Pancreas (tissue), 10 donors: Measurements from ENCODE around the gene AXDND1. TPM values are rescaled to one million over a fixed set of nuclear protein-coding genes. Genes with fewer than 3 reads are reported as not detected.
A peak's percentile ranks its signal among the peaks of the same experiment; 100 is the strongest.

Experiments used
- ATAC-seq, 4 donors: fragments of 200-7000 bp; cut with Tn5 transposase; one replicate each; pipeline versions ENCODE4 v1.8.0 to v1.9.1; 2020; ENCODE audit warnings: mild to moderate bottlenecking in 4 of 4, moderate library complexity in 4 of 4
- DNase-seq, 6 donors: peaks; one replicate each; pipeline ENCODE4 v3.0.0-alpha.2; 2020
- FAIRE-seq: peaks from 2 replicates; lab custom pipeline; 2012; peaks lifted over from hg19 to GRCh38; lab: Jason Lieb, UNC
- H3K27ac ChIP-seq, 4 donors: fragments of 200-600 bp; sonication (generic); 1 replicate in 3 of 4; 2 replicates in 1 of 4; pipeline versions ENCODE4 v1.5.0 to v1.8.0; 2020
- H3K27me3 ChIP-seq, 4 donors: fragments of 200-600 bp; one replicate each; pipeline ENCODE4 v1.8.0; 2021
- H3K36me3 ChIP-seq, 3 donors: fragments of 200-600 bp; sonication (generic) in 1 of 3; one replicate each; pipeline versions ENCODE4 v1.5.0 to v1.8.0; 2020 to 2021
- H3K4me1 ChIP-seq, 3 donors: fragments of 200-600 bp; one replicate each; pipeline ENCODE4 v1.8.0; 2021
- H3K4me3 ChIP-seq, 4 donors: fragments of 200-600 bp; sonication (generic) in 2 of 4; one replicate each; pipeline versions ENCODE4 v1.5.0 to v1.8.0; 2020 to 2021
- H3K9me3 ChIP-seq, 4 donors: fragments of 200-600 bp; one replicate each; pipeline ENCODE4 v1.8.0; 2021
- CTCF ChIP-seq, 4 donors: fragments of 200-600 bp; sonication (generic) in 3 of 4; IDR thresholded peaks; one replicate each; pipeline versions ENCODE4 v1.5.0 to v1.8.0; 2021; ENCODE audit warnings: antibody characterized with exemption in 4 of 4
- WGBS, 2 donors: extraction: QIAGEN DNeasy Blood & Tissue Kit; methylation state at CpG; one replicate each; pipeline ENCODE4 v1.1.7; 2013; 5-methylcytosine and 5-hydroxymethylcytosine counted together
- intact Hi-C, 3 donors: fragments of 100-400 bp; cut with DNase I; formaldehyde crosslinking; loops; one replicate each; pipeline versions ENCODE4 v1.11.1 to v1.14.2; 2022
- polyA plus RNA-seq, 2 donors: library from polyadenylated mRNA; stranded (reverse); fragments of 200-250 nt; gene quantifications; one replicate each; pipeline ENCODE4 v1.2.3, GENCODE V29; 2013
- total RNA-seq, 6 donors: library from RNA; stranded (reverse); fragmentation: NEBNext Ultra II Directional in 4 of 6; extraction: Animal tissue kit (Norgen Biotek cat#: 25700) in 4 of 6; gene quantifications; one replicate each; pipeline versions ENCODE4 v1.2.1 to v1.2.4, GENCODE V29; 2021 to 2023
- donor health status: healthy with polysubstance abuse.
- donor health status: DM: no; HTN: no; CAD: no; lungs with moderate emphysema.
- donor health status: DM: no; HTN: no; CAD: no.
- donor health status: control.
- donor health status: control.
- donor health status: Bipolar disorder and iron deficiency.
- donor health status: DM: yes; HTN: yes; CAD: no.
- donor health status: DM: no; HTN: no; CAD: no.
- donor health status: DM: no; HTN: no; CAD: no.
- donor health status: DM: yes; HTN: yes; CAD: no.

AXDND1 gene
- total and polyA plus RNA-seq, 8 donors = 0.09 to 0.45 (median 0.34) TPM; not detected in 2

- no peak for FAIRE-seq
- DNase-seq = no peak
Measured at GRCh38 chr1:179366093-179366800, 476 bp downstream of the AXDND1 start.

GRCh38 chr1:179369751-179370341, 4.1 kb downstream of the AXDND1 start:
- DNase-seq (peak in 1 of 6 donors; percentile 49), ATAC-seq (peak; percentile 29 to 65 (median 56)), FAIRE-seq (peak; percentile 84)
- Histone ChIP-seq H3K4me3 (no peak overlapping the region), H3K27ac (no peak overlapping the region), H3K27me3 (no peaks in the 10 kb centered on the region), H3K4me1 (peaks cover 0 to 3% (median 0%) of the 10 kb centered on the region in 3 donors), H3K36me3 (no peaks in the 10 kb centered on the region), H3K9me3 (no peaks in the 10 kb centered on the region)
- WGBS, 2 donors = 1 to 2% methylated on average over 4 of the region's 4 CpGs
- peak; percentile 37 to 75 (median 64) for TF ChIP-seq CTCF (IDR thresholded peaks at IDR 0.05)
- intact Hi-C loops = loop anchor here in 2 of 3 donors (5.0 to 10.0 kb wide), 4 partner anchors 75 to 288 kb away; partner anchors contain the start of genes SOAT1 (in 1 of the 2) and TOR3A (in 1 of the 2)

More at GRCh38 chr1:179366093-179366800, 476 bp downstream of the AXDND1 start:
- WGBS, 2 donors = 1 to 3% methylated on average over 27 to 28 of the region's 28 CpGs
- no peaks in the 10 kb centered on the region for H3K27me3 ChIP-seq
- peak overlapping the region; percentile 43 to 71 (median 66) for H3K4me3 ChIP-seq
- intact Hi-C loops = loop anchor here in 1 of 3 donors (10.0 kb wide), 1 partner anchor 71 kb away; the partner anchor contains the start of gene SOAT1
- H3K9me3 ChIP-seq = no peaks in the 10 kb centered on the region
- H3K36me3 ChIP-seq = no peaks in the 10 kb centered on the region
- ATAC-seq = peak; percentile 19 to 48 (median 42)
- peaks cover 0 to 3% (median 0%) of the 10 kb centered on the region in 3 donors for H3K4me1 ChIP-seq
- peak overlapping the region; percentile 64 to 94 (median 80) for H3K27ac ChIP-seq
- TF ChIP-seq CTCF (IDR thresholded peaks at IDR 0.05) = peak in 1 of 4 donors; percentile 3

DNA sequence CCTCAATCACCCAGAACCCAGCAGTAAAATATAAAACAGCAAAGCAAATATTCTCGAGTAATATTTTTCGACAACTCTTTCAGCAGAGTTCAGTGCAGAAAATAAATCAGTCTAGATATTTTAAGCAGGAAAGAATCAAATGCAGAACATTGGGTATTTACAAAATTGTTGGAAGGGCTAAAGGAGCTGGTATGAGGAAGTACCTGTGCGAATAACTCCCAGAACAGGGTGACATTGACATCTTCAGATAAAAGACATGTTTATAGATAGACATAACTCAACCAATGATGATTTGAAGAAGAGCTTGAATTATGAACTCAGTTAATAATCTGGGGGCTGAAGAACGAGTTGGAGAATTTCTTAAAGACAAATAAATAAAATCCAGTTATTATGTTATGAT, 6.4 kb downstream of the AXDND1 start:
- no peak for FAIRE-seq

DNA sequence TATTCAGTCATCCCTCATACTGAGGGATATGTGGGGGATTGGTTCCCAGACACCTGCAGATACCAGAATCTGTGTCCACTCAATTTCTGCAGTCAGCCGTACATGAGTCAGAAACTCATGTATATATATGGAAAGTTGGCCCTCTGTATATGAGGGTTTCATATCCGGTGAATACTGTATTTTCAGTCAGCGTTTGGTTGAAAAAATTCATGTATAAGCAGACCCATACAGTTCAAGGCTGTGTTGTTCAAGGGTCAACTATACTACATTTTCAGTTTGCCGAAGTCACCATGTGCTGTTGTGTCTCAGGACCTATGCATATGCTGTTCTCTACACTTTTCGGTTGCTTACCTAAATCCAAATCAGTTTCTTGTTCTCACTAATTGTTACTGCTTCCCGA, 10.5 kb downstream of the AXDND1 start:
- TF ChIP-seq CTCF (IDR thresholded peaks at IDR 0.05) = no peak
- FAIRE-seq = no peak
- WGBS, 2 donors = 84 to 85% methylated on average over 6 of the region's 6 CpGs
- no peaks in the 10 kb centered on the region for H3K36me3 ChIP-seq
- H3K27me3 ChIP-seq = no peaks in the 10 kb centered on the region
- H3K4me1 ChIP-seq = no peaks in the 10 kb centered on the region
- H3K4me3 ChIP-seq = no peak overlapping the region
- no peak for ATAC-seq
- no peak overlapping the region for H3K27ac ChIP-seq
- DNase-seq = no peak
- no peaks in the 10 kb centered on the region for H3K9me3 ChIP-seq
- intact Hi-C loops = loop anchor here in 1 of 3 donors (10.0 kb wide), 1 partner anchor 121 kb away; no protein-coding TSS in a partner anchor

More for the DNA sequence above, 6.4 kb downstream of the AXDND1 start:
- H3K4me1 ChIP-seq = no peaks in the 10 kb centered on the region
- H3K9me3 ChIP-seq = no peaks in the 10 kb centered on the region
- DNase-seq = no peak
- 37 to 42% methylated on average over 4 of the region's 4 CpGs for WGBS, 2 donors
- TF ChIP-seq CTCF (IDR thresholded peaks at IDR 0.05) = no peak
- H3K27me3 ChIP-seq = no peaks in the 10 kb centered on the region
- H3K36me3 ChIP-seq = no peaks in the 10 kb centered on the region
- no peak overlapping the region for H3K27ac ChIP-seq
- intact Hi-C loops = loop anchor here in 2 of 3 donors (5.0 to 10.0 kb wide), 3 partner anchors 117 to 290 kb away; partner anchors contain the start of gene TOR3A (in 1 of the 2)
- peak in 1 of 4 donors; percentile 61 for ATAC-seq
- H3K4me3 ChIP-seq = no peak overlapping the region
